NCI-H2227 treated with DMSO at 0.1 percent for 48 hours (cell line): Measurements from ENCODE around the gene EMX2.
A peak's percentile ranks its signal among the peaks of the same experiment; 100 is the strongest.
"Not testable (repeated sequence)": the region's sequence is repeated elsewhere in the genome, so short reads cannot be mapped to it uniquely, and the experiment has no call there.

Source experiments
- DNase-seq: peaks from one replicate; lab custom pipeline; 2025; lab: John Stamatoyannopoulos, UW

EMX2 gene

GRCh38 chr10:117542706-117543224 is at the start of gene EMX2:
TSS of gene EMX2 (plus strand) at chr10:117542746. CDS start at chr10:117543268, 522 bp downstream.
- no peak for DNase-seq

DNA sequence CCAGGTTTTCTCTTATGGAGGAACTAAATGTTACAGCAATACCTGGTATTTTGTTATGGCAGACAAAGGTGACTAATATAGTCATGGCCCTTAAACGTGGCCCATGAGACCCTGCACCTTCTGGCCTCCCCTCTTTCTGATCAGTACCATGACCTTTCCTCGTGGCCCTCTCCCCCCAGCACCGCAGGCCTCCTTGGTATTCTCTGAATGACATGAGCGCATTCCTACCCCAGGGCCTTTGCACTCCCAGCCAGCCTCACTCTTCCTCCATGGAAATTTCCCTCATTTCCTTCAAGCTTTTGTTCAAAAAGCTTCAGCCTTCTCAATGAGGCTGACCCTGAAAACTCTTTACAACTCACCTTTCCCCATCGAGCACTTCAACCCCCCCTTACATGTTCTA is 46.5 kb upstream of the EMX2 start:
- DNase-seq: no peak

GRCh38 chr10:117496616-117497028 is 45.9 kb upstream of the EMX2 start:
- peak; percentile 65 for DNase-seq

DNA sequence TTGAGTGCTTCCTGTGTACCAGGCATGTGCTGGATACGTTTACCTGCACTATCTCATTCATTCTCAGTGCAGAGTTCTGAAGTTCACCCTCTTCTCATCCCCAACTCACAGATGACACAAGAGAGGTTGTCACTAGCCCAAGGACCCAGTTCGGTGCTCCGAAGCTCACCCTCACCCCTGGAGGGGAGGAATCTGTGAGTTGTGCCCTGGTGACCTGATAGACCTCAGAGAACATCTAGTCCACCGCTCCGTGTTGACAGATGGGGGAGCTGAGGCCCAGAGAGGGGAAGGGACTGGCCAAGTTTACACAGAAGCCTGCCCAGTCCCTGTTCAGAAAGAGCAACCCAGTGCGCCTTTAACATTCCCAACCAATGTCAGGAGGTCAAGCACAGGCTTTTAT is 44.8 kb upstream of the EMX2 start:
- DNase-seq: no peak

DNA sequence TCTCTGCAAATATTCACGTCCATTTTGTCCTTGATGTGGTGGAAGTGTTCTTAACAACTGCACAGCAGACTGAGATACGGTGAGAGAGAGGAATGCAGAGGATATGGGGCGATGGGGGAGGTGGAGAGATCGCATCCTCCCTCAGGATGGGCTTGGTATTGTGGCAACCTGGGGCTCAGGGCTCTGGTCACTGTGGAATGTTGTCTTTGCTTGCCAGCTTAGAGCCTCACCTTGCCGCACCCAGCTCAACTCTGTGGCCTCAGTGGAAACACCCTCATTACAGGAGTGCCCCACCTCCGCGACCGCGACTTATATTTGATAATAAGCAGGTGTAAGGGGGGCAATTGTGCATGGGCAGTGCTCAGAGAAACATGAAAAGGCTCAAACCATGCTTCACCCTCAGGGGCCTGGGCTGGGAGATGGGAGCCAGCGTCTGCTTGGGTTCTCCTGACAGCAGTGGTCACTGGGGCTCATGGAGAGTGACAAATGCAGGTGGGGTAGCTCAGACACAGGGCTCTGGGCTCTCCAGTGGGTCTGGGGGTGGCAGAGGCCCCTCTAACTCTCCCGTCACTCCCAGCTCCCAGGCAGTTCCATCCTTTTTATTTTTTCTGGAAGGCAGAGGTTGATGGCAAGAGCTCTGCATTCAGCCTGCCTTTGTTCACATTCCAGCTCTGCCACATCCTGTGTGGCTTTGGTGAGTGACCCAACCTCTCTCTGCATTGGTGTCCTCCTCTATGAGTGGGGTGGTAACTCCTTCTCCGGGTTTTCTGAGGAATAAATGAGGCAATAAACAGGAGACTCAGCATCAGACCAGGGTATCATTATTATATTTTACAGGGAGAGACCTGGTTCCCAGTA is 43.1 kb upstream of the EMX2 start:
- no peak for DNase-seq

- no peak for DNase-seq
Measured at GRCh38 chr10:117500456-117500855, 42.1 kb upstream of the EMX2 start.

DNA sequence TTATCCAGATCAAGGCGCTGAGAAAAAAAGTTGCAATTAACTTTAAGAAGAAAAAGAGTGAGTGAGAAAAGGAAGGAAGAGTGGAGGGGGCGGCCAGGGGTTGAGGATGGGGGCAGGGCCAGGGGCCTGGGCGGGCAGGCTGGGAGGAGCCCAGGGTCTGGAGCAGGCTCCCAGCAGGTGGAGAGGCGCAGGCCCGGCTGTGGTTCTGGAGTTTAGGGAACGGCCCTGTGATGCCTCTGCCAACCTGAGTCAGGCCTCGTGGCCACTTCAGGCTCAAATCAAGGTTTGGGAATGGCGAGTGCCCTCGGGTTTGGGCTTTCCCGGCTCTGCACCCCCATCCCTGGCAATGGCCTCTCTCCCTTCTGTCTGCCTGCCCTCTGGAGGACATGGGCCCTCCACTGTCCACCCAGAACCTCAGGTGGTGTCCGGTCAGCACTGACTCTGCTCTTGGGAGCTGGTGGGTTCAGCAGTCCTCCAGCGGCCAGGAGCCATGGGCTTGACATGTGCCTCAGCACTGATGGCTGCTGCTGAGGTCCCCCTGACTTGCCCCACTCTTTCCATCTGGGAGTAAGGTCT is 41.0 kb upstream of the EMX2 start:
- no peak for DNase-seq

DNA sequence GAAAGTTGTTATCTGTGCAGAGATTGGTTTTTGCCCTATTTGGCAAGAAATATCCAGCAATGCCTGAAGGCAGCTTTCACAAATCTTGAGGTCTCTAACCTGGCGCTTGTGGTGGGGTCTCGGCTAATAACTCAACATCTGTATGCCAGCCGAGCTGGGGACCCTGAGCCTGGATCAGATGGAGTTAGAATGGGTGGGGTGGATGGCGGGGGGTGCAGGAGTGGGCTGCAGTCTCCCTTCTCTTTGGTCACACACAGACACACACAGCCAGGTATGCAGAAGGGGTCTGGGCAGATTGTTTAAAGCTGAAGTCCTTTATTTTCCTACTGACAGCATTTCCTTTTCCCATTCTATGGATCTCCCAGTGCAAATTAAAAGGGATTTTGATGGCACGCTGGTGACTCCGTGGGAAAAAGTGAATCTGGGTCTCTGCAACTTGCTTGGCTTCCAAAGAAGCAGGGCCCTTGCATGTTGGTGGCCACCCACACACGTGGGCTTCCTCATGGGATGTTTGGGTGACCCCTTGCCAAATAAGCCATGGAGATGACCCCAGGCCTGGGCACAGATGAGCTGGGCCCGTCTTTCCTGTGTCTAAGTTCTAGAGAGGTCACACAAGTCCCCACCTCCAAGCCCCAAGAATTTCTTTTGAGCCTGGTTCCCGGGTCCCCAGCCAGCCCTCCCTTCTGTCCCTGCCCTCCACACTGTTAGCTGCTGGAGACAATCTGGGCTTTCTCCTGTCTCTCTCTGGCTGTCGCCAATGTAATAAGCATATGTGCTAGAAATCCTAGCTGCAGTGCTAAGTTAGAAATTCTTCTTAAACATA is 39.9 kb upstream of the EMX2 start:
- DNase-seq: no peak

- peak; percentile 13 for DNase-seq
Measured at GRCh38 chr10:117503244-117504205, 39.0 kb upstream of the EMX2 start.

DNA sequence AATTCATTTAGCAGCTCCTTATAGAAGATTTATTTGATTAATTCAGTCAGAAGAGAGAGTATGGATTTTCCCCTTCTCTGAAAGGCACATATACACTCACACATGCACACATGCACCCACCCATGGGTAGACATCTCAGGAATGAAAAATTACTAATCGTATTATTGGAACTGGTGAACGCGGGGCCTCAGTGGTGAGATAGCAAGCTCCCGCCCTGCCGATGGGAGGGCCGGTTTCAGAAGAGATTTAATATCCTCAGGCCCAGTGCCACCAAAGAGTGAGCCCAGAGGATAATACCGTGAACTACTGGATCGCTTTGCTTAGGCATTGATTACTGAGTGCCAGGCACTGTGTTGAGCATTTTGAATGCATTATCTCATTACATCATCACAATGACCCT is 38.0 kb upstream of the EMX2 start:
- no peak for DNase-seq

DNA sequence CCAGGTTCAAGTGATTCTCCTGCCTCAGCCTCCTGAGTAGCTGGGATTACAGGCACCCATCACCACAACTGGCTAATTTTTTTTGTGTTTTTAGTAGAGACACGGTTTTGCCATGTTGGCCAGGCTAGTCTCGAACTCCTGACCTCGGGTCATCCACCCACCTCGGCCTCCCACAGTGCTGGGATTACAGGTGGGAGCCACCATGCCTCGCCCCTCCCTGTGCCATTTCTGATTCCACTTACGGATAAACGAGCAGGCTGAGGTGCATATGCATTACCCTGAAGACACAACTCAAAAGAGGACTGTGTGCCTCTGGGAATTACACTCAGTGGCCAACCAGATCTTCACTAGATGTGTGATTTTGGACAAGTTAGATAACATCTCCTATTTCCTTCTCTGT is 35.5 kb upstream of the EMX2 start:
- not testable (repeated sequence) for DNase-seq

DNA sequence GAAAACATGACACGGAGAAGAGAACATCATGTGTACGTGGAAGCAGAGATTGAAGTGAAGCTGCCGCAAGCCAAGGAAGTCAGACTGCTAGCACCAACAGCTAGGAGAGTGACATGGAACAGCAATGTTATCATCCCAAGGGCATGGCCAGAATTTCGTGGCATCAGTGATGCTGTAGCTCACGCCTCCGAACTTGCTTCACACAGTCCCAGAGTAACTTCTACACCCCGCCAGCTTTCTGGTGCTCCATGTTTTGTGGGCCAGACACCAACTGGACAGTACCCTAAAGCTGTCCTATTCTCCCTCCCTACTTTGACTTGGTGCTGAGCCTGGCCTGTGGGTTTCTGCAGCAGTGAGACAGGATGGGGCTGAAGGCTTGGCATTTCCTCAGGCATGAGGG is 33.0 kb upstream of the EMX2 start:
- no peak for DNase-seq

GRCh38 chr10:117511601-117512390 is 30.8 kb upstream of the EMX2 start:
- no peak for DNase-seq

- no peak for DNase-seq
Measured at GRCh38 chr10:117514971-117515370, 27.6 kb upstream of the EMX2 start.

- no peak for DNase-seq
Measured at GRCh38 chr10:117516681-117517080, 25.9 kb upstream of the EMX2 start.

DNA sequence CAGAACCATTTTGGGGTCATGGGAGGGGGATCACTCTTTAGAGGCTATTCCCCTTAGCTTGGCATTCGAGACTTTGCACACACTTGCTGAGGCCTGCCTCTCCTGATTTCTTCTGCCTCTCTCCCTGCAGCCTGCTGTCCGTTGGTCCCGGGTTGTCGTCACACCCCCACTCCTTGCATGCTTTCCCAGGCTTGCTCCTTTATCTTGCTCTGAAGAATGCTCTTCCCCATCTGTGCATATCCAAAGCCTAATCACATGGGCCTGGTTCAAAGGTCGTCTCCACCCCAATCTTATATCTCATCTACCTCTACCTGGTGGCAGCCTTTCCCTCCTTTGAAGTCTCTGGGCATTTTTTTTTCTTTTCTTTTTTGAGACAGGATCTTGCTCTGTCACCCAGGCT is 24.3 kb upstream of the EMX2 start:
- no peak for DNase-seq

DNA sequence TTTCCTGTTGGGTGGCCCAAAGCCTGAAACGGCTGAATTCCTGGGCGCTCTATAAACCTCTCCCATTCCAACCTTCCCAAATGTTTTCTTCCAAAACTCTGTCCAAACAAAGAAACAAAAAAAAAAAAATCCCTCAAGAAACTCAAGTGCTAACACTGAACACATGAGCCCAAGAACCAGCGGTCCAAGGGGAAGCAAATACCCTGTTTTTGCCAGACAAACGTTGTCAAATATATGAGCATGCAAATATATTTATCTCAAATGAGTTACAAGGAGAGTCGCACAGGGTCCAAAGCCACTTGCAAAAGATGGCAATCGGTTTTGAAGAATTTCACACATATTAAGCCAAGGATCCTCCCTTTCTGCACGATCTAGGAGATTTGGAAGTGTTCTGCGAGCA is 23.3 kb upstream of the EMX2 start:
- DNase-seq: no peak

DNA sequence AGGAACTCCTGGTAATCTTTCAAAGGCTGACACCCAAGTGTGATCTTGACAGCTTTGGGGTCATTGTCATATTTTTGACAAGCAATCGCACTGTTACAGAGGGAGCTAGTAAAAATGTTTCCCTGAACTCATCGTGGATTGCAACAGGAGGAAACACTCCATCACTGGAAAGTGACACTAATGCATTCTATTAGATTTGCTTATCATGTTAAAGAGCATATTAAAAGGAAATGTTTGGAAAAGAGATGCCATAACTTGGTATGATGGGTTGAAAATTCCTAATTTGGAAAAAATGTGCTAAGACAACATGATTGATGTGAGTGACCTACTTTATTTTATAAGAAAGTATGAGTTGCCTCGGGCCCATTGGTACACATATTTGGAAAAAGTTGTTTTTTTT is 22.7 kb upstream of the EMX2 start:
- no peak for DNase-seq

GRCh38 chr10:117530791-117531190 is 11.8 kb upstream of the EMX2 start:
- no peak for DNase-seq

DNA sequence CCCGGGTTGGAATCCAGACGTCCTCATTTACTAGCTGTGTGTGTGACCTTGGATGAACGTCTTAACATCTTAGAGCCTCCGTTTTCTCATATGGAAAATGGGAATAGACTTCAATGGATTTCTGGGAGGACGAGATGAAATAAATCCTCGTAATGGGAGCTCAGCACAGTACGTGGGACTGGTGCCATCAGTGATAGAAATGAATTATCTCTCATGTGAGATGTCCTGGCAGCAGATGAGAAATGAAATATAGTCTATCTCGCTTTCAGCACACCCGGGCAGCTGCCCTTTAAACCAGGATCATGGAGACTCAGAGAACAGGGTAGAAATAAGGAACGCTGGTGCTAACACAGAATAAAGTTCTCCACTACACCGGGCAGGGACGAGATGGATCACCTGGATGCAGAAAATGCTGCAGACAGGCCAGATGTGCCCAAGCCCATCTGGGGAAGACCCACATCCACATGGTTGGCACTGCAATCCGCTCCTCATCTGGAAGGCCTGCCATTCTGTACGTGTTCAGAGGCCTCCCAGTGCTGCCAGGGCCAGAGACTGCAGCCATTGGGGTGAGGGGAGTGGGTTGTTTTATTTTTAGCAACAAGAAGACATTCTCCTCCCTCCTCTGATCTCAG is 11.1 kb upstream of the EMX2 start:
- DNase-seq: no peak
